HG03565 (cell line): ENCODE measurements around the gene APBB2.
A peak's percentile ranks its signal among the peaks of the same experiment; 100 is the strongest.

ENCODE experiments used
- ATAC-seq: cut with Tn5 transposase; IDR thresholded peaks from one replicate; pipeline ENCODE4 v1.9.1; 2021; ENCODE audit warnings: mild to moderate bottlenecking, moderate library complexity; ENCODE audit not compliant: unreplicated experiment

Gene APBB2

GRCh38 chr4:40991908-40992307 is 222.4 kb downstream of the APBB2 start:
- peak; percentile 64 for ATAC-seq

DNA sequence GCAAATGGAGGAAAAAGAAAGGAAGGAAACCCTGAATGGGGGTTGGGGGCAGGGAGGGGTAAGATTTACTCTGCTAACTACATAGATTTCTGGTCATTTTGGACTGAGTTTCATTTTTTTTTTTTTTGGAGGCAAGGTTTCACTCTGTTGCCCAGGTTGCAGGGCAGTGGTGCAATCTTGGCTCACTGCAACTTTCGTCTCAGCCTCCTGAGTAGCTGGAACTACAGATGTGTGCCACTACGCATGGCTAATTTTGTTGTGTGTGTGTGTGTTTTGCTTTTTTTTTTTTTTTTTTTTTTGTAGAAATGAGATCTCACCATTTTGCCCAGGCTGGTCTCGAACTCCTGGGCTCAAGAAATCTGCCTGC is 223.5 kb downstream of the APBB2 start:
- no peak for ATAC-seq

DNA sequence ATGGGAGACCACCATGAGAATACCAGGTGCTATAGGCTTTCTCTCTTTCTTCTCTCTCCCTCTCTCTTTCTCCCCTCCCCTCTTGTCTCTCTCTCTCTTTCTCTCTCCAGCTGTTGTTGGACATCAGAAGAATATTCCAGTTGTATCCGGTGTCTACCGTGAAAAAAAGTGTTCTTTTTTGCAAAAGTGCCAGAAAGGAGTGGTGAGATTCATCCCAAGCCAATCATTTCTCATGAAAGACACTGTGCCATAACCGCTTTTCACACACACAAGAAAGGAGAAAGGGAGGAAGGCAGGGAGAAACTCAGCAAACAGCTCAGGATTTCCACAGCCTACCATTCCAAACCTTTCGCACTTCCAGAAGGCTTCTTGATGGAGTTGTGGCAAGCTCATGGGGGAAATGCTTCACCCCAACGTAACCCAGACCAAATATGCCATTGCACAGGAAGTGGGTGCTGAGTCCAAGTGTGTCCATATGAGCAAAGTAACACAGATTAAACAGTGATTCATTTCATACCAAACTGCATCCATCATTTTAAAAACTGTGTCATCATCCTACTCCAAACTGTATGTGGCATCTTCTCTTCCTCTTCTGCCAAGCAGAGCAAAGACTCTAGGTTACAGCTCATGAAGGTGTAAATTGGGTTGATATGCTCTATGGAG is 224.0 kb downstream of the APBB2 start:
- no peak for ATAC-seq

DNA sequence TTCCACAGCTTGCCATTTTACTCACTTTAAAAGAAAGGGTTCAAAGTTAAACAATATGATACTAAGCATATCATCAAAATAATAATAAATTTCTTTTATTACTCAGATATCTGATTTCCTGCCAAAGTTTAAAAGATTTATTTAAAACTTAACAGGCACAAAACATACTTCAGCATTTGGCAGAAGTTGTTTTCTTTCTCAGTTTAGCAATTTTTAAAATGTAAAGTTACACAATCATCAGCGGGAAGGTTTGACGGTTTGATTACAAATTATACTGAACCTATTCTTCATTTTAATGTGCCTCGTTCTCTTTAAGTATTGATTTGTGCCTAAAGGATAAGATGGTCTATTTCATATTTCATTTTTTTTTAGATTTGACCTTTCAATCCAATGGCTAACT is 227.2 kb downstream of the APBB2 start:
- ATAC-seq = no peak

GRCh38 chr4:40986375-40986774 is 228.0 kb downstream of the APBB2 start:
- no peak for ATAC-seq

DNA sequence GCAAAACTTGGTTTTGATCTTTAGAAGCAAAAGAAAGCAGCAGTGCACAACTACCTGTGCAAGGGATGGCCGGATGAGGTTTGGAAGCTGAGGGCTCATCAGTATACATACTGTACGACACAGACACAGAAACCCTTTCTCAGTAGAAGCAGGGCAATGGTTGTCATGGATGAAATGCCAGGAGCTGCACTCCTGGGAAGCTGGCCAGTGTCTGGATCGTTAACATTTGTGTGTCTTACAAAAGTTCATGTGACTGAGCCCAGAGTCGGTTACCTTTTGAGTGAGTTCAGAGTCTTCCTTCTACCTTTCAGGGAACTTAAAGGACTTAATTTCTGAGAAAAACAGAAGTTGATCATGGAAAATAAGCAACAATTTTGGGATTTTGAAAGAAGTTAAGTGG is 230.3 kb downstream of the APBB2 start:
- ATAC-seq = no peak

DNA sequence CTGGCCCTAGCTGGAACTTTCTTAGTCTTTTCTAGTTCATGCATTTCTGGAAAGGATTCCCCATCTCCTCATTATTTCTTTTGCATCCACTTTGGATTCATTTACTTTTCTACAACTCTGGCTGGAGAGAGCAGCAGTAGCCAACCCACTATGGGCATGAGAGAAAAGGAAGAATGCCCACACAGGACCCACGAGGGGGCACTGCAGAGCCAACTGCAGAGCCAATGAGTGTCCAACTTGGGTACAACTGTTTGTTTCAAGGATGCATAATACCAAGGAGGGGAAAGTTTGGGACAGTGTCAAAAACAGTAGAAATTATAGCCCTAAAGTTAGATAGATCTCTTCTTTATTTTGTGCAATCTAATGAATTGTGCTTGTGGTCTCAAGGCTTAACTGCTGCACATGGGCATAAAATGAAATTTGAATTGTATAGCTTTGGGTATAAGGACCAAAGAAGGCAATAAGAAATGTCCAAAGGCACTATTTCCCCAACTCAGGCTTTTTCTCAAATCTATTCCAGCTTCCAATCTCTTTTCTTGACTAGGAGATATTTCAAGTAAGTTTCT is 233.9 kb downstream of the APBB2 start:
- no peak for ATAC-seq

DNA sequence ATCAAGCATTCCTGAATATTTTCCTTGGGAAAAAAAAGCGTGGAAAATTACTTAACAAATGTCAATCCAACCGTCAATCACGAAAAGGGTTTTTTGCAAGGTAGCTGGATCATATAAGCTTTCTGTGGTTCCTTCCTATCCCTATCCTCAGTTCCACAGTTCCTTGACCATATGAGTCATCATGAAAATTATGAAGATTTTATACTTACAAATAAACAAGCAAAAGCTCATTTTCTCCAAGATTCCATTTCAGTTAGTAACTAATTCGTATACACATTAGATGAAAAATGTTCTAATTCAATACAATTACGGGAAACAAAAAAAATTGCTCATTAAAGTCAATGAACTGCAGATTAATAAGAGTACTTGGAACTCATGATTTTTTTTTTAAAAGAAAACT is 235.8 kb downstream of the APBB2 start:
- ATAC-seq = no peak

GRCh38 chr4:40976343-40976742 is 238.0 kb downstream of the APBB2 start:
- ATAC-seq = no peak

DNA sequence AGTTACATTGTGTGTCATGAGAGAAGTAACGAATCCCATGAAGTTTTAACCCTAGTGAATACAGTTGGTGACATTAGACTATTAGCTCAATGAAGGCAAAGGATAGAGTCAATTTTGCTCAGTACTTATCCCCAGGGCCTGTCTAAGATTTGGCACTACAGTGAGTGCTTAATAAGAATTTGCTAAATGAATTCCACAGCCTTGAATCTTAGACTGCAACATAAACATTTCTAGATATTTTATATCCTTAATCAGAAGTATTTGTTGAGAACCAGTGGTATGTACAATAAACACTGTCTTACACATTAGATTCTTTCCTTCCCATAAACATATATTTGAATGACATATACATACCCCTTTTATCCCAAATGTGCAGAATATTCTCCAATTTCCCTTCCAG is 241.6 kb downstream of the APBB2 start:
- no peak for ATAC-seq

- ATAC-seq = no peak
Measured at GRCh38 chr4:40971338-40971737, 243.0 kb downstream of the APBB2 start.

DNA sequence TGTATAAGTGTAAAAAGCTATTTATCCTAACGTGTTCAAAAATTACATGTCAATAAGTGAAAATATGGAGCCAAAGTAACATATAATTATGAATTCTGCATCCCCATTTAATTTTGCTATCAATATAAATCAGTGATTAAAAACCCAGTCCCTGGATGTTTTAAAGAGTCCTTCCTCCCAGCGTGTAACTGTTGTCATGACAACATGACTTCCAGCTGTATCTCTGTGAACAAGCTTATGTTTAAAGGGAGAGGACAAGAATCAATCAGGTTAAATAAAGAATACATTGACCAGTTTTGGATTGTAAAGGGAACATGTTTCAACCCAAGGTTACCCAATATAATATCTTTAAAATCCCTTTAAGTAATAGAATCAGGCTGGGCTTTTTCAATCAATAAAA is 244.8 kb downstream of the APBB2 start:
- ATAC-seq = no peak

GRCh38 chr4:40967550-40967949 is 246.8 kb downstream of the APBB2 start:
- ATAC-seq = no peak

GRCh38 chr4:40966091-40966490 is 248.3 kb downstream of the APBB2 start:
- ATAC-seq = no peak

- ATAC-seq = no peak
Measured at GRCh38 chr4:40963897-40964478, 250.4 kb downstream of the APBB2 start.

- no peak for ATAC-seq
Measured at GRCh38 chr4:40962551-40963180, 251.7 kb downstream of the APBB2 start.

GRCh38 chr4:40960941-40961340 is 253.4 kb downstream of the APBB2 start:
- no peak for ATAC-seq

- ATAC-seq = no peak
Measured at GRCh38 chr4:40957281-40957680, 257.1 kb downstream of the APBB2 start.

- no peak for ATAC-seq
Measured at GRCh38 chr4:40956721-40957255, 257.6 kb downstream of the APBB2 start.

DNA sequence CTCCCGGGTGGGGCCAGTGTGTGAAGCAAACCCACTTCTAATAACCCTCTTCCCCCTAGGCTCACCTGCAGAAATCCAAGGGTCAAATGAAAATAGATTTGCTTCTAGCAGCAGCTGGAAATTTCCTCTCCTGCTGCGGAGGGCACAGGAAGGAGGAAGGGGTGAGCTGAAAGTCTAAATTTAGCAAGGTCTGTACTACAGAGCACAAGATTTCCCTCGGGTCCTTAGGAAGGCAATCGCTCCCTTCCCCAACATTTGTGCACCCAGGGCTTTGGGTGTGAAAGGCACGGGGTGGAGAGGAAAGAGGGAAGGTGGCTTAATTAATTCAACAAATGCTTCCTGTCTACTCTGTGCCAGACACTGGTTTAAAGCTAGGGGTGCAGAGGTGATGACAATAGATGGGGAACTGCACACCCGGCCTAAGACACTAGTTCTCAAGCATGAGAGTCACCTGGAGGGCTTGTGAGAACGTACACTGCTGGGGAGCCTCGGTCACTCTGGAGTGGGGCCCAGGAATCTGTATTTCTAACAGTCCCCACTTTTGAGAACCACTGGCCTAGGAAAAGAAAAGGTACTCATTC is 260.2 kb downstream of the APBB2 start:
- ATAC-seq = no peak

DNA sequence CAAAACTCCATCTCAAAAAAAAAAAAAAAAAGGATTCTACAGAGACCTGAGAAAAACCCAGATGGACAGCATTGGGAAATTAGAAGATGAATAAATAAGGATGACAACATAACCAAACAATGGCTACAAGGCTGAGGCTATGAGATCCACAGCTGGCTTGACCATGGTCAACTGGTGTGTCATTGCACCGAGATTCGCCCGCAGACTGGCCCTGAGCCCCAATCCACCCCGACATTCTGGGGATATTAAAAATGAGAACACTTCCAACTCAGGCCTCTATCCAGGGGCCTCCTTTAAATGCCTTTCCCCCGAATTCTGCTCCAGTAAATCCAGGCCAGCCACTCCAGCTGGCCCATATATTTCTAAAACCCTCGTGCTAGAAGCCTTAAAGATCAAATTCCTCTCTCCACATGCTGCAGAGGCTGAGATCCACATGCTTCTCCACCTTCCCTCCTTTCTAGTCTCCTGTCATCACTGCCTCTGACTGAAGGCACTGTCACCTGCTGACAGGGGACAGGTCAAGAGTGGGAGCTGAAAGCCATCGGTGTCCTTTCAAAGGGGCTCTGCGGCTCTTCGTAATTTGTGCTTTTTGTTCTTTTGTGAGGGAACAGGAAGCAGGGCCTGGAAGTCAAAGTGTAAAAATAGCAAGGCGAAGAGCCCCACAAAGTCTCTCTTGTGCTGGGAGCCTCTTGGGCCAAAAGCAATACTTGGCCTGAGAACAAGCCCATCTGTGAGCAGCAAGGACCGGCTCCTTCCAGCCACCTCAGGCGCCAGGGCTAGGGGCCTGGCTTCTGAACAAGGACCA is 260.9 kb downstream of the APBB2 start:
- ATAC-seq = no peak
